Stimulated activated CD4-positive, alpha-beta T cell treated with anti-CD3 and anti-CD28 coated beads, TNF-alpha, amount 100 ng/mL, for 24 hours (primary cell): ENCODE data around the gene FGF23.
"Not testable (repeated sequence)": the region's sequence is repeated elsewhere in the genome, so short reads cannot be mapped to it uniquely, and the experiment has no call there.

Experiments used
- DNase-seq, 3 experiments: peaks; one replicate each; pipeline ENCODE4 v3.0.0-alpha.2; 2020; ENCODE audit warnings: low read depth in 3 of 3

The FGF23 gene

DNA sequence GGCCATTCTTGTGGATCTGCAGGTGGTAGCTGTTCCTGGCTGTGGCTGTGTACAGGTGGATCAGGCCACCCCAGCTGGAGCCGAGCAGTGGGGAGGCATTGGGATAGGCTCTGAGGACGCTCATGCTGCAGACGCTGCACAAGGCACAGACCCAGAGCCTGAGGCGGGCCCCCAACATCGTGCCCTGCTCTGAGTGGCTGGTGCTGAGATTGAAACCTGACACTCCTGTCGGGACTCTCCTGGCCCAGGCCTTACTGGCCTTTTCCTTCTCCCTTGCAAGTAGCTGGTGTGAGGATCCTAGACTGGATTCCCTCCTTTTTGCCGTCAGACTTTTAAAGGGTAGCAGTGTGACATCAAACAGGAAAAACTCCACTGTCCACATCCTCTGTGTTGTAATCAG, at the start of gene FGF23:
Gene FGF23 (minus strand): TSS at position 308 of the 400 bp plus-strand sequence. CDS start 130 bp downstream, at position 178.
- no peak for DNase-seq

DNA sequence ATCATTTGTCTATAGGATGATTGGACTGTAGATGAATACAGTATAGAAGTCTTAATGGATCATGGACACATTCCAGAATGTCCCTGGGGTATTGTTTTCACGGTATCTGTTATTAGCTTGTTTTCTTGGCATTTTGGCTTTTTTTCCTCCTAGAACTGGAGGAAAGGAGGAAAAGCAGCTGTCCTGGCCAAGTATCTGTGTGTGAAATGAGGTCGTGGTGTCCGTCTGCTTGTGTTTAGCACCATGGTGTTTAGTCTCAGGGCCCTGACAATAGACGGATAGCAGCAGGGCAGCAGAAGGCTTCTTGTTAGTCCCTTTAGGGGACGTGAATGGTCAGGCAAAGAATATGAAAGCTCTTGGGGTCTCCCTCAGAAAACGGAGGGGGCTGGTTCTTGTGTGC, 44.9 kb upstream of the FGF23 start:
- no peak for DNase-seq

DNA sequence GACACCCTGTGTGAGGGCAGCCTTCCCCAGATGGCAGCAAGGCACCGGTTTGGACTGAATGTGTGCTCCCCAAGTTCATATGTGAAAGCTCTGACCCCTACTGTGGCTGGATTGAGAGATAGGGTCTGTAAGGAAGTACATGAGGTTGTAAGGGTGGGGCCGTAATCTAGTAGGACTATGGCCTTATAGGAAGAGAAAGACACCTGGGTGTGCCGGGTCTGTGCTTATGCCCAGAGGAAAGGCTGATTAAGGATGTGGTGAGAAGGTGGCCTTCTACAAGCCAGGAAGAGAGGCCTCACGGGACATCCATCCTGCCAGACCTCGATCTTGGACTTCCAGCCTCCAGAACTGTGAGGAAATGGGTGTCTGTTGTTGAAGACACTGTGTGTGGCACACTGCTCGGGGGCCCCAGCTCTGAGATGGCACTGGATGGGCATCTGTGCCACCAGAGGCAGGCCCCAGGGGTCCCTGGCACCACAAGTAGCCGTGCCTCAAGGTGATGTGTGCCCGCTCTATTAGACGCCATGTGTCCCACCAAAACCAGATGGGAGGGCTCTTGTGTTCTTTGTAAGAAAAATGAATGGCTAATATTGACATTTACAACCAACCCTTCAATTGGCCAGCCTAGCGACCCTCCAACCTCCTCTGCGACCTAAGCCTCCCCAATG, 44.1 kb upstream of the FGF23 start:
- DNase-seq = no peak

DNA sequence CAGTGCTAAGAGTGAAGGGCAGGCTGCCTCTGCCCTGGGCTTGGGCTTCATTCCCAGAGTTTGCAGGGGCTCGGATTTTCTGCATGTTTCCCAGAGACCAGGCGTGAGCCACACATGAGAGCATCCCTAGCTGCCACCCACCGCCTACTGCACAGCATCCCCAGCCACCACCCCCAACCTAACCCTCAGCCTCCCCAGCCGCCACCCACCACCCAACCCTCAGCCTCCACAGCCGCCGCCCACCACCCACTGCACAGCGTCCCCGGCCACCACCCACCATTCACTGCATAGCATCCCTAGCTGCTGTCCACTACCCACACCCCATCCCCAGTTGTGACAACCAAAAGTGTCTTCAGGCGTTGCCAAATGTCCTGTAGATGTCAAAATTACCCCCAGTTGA, 43.5 kb upstream of the FGF23 start:
- DNase-seq = no peak

DNA sequence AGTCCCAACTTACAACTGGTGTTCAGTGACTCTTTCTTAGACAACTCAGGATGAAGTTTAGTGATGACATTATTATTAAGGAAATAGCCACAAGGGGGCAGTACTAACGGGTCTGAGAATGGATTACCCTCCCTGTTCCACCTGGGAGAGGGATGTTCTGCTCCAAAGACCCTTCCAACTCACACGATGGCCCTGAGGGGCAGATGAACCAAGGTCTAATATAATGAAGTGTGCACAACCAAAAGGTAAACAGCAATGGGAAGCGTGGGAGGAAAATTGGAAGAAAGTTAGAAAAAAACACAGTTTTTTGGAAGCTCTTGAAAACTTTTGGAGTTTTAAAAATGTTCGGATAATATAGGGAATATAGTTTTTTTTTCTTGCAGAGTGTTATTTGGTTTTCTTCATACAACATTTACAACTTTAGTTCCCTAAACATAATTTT, 42.1 kb upstream of the FGF23 start:
- DNase-seq = peak in 1 of 3 experiments; percentile 7

DNA sequence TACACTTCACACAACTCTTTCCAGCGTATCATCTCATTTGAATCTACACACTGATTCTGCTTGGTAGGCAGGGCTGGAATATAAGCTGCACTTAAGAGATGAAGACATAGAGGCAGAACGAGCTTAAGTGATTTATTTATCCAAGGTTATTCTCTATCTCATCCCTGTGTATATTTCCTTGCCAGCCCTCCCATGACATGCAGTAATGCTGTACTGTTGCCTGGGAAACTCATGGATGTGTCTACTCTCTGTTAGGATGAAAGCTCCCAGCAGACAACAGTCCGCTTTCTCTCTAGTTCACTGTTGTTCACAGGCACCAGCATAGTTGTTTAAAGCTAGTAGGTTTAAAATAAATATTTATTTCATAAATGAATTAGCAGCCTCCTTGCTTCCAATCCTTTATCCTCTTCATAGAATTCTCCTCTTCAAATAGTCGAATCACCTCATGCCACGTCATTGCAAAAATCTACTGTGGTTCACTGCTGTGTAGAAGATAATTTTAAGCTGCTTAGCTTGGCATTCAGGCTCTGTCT, 40.7 kb upstream of the FGF23 start:
- DNase-seq = no peak

DNA sequence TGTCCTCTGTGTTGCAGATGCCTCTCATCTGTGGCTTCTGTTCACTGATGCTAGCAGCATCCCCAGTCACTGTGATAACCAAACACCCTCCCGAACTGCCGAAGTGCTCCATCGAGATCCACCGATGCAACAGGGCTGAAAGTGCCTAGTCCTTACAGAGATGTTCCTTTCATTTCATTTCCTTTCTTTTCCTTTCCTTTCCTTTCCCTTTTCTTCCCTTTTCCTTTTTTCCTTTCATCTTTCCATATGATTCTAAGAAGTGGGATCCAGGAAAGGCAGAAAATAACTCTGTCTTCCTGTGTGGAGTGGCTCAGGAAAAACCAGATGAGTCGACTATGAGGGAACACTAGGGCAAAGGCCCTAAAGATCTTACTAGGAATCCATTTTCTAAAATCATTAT, 39.4 kb upstream of the FGF23 start:
- DNase-seq = no peak

DNA sequence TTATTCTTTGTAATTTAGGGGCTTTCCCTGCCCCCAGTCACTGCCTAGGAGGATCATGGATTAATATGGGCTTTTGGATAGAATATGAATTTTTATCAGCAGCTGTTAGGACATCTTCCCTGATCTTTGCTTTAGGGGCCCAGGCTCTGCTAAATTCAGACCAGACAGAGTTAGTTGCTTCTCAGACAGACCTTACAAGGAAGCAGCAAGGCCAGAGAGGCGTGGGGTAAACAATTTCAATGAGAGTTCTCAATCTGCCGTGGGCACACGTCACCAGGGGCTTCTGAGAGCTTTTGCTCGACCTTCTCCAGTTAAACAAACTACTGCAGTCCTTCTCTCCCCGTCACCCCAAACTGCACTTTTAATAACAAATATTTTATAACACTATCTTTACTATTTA, 38.4 kb upstream of the FGF23 start:
- no peak for DNase-seq

DNA sequence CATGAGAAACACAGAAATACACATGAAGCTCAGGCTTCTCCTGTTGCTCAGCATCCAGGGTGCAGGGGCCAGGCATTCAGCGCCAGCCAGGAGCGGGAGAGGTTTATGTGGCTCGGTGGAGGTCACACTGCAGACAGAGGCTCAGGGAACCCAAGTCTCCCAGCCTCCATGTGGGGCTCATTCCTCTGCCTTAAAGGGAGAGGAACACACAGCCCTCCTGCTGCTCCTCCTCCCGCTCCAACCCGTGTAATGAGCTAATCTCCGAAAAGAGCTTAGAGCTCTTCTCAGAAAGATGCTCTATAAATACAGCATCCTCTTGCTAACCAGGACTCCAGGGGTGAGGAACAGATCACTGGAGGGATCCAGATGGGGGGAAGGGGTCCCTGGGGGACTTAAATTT, 37.9 kb upstream of the FGF23 start:
- no peak for DNase-seq

DNA sequence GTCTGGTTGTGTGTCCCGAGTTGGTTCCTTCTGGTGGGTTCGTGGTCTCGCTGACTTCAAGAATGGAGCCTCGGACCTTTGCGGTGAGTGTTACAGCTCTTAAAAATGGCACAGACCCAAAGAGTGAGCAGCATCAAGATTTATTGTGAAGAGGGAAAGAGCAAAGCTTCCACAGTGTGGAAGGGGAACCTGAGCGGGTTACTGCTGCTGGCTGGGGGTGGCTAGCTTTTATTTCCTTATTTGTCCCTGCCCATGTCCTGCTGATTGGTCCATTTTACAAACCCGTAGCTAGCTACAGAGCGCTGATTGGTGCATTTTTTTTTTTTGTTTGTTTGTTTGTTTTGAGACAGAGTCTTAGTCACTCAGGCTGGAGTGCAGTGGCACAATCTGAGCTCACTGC, 36.8 kb upstream of the FGF23 start:
- no peak for DNase-seq

DNA sequence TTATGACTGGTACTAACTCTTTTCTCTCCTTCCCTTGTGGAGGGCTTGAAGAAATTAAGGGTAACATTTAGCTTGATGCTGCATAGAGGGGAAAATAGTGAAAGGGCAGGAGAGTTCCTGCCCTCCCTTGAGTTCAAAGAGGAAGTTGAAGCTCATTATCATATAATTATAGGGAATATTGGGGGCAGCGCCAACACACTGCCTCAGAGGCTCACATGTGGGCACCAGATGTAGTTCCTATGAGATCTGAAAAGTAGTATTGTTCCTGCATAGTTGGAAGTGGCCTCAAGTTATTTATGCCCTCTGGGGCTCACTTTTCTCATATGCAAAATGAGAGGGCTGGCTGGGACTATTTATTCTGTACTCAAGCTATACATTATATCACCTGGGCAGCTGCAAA, 33.0 kb upstream of the FGF23 start:
- DNase-seq = no peak

DNA sequence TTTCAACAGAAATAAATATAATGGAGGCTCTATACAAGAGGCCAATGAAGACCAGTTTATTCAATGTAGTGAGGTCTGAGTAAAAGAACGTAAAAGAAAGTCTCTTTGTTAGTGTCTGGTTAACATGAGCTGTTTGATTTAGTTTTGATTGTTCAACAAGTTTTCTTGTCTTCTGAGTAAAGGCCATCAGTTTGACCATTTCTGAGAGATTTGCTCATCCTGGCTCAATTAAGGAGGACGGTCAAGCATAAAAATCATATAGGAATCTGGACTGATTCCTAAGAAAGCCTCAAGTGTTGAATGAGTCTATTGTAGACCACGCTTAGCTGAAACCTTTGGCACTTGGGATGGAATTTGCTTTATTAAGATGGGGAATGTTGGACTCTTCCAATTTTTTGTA, 32.5 kb upstream of the FGF23 start:
- DNase-seq = no peak

DNA sequence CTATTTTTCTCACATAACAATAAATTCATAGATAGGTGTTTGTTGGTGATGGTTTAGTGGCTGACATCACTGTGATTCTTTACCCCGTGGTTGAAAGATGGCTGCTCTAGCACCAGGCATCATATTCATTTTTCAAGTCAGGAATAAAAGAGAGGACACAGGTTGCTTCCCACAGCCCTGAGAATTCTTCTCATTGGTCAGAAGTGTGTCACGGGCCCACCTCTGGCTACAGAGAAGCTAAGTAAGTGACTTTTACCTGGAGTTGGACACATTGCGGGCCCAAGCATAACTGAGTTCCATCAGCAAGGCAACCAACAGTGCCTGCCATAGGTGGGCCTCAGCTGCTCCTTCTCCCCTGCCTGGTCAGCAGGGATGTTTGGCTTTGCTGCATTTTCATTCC, 27.6 kb upstream of the FGF23 start:
- DNase-seq = no peak

DNA sequence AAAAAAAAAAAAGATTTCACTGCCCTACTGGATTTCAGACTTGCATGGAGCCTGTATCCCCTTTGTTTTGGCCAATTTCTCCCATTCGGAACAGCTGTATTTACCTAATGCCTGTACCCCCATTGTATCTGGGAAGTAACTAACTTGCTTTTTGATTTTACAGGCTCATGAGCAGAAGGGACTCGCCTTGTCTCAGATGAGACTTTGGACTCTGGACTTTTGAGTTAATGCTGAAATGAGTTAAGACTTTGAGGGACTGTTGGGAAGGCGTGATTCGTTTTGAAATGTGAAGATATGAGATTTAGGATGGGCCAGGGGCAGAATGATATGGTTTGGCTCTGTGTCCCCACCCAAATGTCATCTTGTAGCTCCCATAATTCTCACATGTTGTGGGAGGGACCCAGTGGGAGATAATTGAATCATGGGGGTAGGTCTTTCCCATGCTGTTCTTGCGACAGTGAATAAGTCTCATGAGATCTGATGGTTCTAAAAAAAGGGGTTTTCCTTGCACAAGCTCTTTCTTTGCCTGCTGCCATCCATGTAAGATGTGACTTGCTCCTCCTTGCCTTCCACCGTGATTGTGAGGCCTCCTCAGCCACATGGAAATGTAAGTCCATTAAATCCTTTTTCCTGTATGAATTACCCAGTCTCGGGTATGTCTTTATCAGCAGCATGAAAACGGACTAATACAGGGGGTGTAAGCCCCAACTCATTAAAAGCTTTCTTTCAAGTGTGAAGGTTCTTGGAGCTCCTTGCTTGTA, 25.5 kb upstream of the FGF23 start:
- not testable (repeated sequence) for DNase-seq

DNA sequence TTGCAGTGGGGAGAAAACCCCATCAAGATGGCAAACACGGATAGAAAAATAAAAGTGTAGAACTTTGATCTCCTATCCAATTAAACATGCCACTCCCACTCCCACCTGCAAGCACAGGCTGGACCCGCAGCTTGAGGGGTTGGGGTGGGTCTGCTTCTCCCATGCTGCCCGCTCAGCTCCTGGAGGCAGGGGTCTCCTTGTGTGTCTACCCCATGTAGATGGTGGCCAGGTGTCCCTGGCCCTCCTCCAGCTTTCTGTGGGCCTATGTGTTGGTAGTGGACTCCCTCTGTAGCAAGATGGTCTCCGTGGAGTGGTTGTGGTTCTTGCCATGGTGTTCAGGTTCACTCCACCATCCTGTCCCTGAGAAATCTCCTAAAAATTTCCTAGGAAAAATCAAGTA, 23.5 kb upstream of the FGF23 start:
- no peak for DNase-seq

DNA sequence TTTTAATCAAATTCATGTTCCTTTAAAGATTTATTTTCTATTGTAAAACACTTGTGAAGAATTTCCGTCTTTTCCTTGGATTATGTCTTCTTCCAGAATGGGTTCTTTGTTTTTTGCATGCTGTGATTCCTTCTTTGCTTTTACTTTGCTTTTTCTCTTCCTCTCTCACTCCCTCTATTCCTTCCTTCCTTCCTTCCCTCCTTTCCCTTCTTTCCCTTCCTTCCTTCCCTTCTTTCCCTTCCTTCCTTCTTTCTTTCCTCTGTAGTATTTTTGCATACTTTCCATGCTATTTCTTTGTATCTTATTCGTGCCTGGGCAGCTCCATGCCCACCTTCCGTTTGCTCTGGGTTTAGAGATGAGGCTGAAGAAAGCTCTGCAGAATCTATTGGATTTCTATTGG, 21.6 kb upstream of the FGF23 start:
- no peak for DNase-seq

DNA sequence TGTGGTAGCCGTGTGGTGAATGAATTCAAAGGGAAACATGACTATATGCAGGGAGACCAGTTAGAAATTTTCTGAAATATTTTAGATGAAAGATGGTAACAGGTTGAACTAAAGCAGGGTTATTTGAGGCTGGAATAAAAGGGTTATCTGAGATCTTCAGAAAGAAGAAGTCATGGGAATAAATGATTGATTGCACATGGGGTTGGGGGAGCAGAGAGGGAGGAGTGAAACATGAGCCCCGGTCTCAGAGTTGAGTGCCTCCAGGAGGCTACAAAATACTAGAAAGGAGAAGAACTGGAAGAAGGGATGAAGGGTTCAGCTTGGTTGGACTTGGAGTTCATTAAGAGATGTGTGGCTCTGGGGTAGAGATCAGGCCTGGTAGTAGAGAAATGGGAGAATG, 16.3 kb upstream of the FGF23 start:
- no peak for DNase-seq

DNA sequence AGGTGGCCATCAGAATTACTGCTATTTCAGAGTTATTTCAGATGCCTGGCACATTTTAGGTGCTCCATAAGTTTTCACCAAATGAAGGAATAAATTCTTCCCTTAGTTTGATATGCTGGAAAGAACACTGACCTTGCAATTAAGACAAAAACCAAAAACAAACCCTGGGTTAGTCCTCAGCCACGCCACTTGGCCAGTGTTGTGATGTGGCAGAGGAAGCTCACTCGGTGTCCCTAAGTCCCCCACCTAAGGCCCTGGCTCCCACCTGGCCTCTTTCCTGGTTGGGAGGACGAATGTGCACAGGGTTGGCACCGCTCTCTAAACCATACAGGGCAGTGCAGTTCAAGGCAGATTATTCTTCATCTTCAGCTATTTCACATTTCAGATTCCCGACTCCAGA, 13.7 kb upstream of the FGF23 start:
- no peak for DNase-seq

DNA sequence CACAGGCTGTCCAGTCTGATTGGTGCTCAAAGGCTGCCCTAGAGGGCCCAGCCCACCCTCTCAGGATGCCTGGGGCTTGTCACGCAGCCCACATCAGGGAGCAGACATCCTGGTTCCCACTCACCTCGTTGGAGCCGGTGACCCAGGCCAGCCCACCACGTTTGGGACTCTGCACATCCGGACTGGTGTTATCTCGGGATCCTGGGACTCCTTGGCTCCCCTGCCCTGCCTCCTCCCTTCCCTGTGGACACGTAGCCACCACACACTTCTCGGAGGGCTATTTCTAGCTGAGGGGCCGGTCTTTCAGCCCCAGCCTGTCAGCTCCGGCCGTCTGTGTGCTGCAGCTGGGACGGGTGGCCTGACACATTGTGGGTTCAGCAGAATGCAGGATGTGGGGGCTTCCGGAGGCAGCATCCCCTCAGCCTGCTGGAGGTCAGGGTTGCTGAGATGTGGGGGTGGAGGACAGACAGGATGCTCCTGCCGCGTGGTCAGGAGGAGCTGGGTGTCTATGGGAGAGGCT, 12.8 kb upstream of the FGF23 start:
- DNase-seq = no peak

DNA sequence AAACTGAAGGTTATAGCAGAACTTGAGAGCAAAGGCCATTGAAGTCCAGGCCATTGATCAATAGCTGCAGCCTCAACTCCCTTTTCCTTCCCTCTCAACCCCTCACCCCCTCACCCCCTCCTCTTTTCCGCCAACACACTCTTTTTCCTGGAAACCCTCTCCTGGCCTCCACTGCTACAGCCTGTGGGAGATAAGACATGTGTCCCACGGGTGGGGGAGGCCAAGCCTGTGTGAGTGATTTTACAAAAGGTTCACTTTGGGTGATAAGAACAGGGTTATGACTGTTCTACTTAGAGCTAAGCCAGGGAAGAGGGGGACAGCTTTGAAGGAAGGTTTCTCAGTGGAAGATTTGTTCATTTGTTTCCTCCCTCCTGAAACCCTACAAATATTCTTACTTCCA, 9.2 kb upstream of the FGF23 start:
- DNase-seq = no peak

DNA sequence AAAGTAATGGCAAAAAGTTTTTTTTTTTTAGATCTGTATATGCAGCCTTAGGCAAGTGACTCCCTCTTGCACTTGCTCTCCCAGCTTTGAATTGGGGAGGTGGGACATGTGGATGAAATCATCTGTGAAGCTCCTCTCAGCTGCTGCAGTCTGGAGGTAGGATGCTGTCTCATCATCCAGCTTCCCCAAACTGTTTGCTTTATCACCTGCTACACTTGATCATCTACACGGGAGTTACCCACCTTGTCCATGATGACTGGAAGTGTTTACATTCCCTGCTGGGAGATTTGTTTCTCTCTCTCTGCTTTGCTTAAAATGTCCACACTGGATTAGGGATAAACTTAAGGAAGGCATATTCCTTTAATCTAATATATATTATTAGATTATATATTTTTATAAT, 8.5 kb upstream of the FGF23 start:
- DNase-seq = no peak

DNA sequence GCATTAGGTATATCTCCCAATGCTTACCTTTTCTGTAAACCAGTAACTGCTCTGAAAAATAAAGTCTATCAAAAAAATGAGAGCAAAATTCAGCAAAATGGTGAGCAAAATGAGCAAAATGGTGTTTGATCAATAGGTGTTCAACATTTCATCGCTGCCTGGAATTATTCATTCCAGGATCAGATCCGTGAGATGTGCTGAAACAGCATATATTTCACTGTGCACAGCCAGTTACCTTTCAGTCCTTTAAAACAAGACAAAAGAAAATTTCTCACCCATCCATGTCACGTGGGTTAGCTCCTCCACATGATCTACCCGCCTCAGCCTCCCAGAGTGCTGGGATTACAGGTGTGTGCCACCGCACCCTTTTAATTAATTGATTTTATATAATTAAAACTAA, 8.1 kb upstream of the FGF23 start:
- no peak for DNase-seq

DNA sequence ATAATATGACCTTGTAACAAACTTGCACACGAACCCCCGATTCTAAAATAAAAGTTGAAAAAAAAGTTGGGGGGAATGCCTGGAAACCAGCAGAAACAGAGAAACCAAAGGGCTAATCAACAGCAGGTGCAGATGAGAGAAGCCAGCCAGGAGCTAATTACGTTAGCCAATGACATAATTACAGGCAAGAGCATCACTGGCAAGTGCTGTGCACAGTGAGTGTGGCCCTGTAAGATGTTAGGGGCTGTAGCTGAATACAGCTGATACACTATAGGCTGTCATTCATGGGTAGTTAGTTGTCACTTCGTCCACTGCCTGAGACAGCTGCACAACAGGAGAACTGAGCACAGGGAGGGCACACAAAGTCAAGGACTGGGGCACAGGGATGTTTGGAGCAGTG, 7.3 kb upstream of the FGF23 start:
- no peak for DNase-seq
